ENCODE results near the gene RINT1. TPM values are rescaled to one million over a fixed set of nuclear protein-coding genes. Genes with fewer than 3 reads are reported as not detected.
"Not testable (repeated sequence)": the region's sequence is repeated elsewhere in the genome, so short reads cannot be mapped to it uniquely, and the experiment has no call there.

RINT1 gene
- polyA plus RNA-seq, 2 of the 4 experiments (the other 2 are of a cell fraction): 26.3 to 34.9 TPM

DNA sequence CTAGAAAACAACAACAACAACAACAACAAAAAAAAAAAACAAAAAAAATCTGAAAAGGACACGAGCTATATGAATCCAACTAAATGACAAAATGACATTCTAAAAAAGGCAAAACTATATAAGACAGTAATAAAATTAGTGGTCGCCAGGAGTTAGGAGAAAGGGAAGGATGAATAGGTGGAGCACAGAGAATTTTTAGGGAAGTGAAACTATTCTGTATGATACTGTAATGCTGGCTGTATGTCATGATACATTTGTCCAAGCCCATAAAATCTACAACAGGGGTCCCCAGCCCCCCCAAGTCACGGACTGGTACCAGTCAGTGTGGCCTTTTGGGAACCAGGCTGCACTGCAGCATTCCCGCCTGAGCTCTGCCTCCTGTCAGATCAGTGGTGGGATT is 7.2 kb upstream of the RINT1 start:
- Histone ChIP-seq H3K4me2 (no peak overlapping the region), H3K4me1 (peaks cover 15% of the 10 kb centered on the region; the same call in 2 of the 3 replicates), H3K4me3 (no peak overlapping the region), H3K27ac (no peak overlapping the region), H3K9me3 (no peaks in the 10 kb centered on the region)
- no peak for FAIRE-seq
- 62% methylated on average over 4 of the region's 4 CpGs for WGBS (ENCODE audit: missing lambda C conversion rate)
- ChIA-PET POLR2A (interaction anchor here (0.6 kb wide), 1 partner anchor 28 kb away, joined by 5 read pairs; no protein-coding TSS in a partner anchor), CTCF (interaction anchor here (0.9 kb wide), 1 partner anchor 14 kb away, joined by 3 read pairs; no protein-coding TSS in a partner anchor)
- DNase-seq (ENCODE audit: low read depth in 1 of 2, low spot score in 1 of 2): no peak
- no peak for ATAC-seq
- no peak for TF ChIP-seq SREBF2 (IDR thresholded peaks at IDR 0.05)

DNA sequence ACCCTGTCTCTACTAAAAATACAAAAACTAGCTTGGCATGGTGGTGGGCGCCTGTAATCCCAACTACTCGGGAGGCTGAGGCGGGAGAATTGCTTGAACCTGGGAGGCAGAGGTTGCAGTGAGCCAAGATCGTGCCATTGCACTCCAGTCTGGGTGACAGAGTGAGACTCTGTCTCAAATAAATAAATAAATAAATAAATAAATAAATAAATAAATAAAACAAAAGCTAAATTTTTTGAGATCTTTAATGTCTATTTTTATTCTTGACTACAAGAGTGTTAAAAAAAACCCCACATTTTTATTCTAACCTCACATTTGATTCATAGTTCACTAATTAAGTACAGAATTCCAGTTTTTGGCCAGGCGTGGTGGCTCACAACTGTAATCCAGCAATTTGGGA is 4.3 kb upstream of the RINT1 start:
- TF ChIP-seq ZC3H11A (IDR thresholded peaks at IDR 0.05): peak; percentile 83
- H3K4me2 ChIP-seq; FAIRE-seq; H3K4me3 ChIP-seq; H3K9me3 ChIP-seq; DNase-seq (ENCODE audit: low read depth in 1 of 2, low spot score in 1 of 2); ATAC-seq; H3K4me1 ChIP-seq; H3K27ac ChIP-seq; POLR2A ChIA-PET: not testable (repeated sequence)
- WGBS (ENCODE audit: missing lambda C conversion rate): 93% methylated on average over 5 of the region's 5 CpGs
- CTCF ChIA-PET: interaction anchor here (0.9 to 5.4 kb wide), 2 partner anchors 9 to 547 kb away, joined by 3 to 39 read pairs; no protein-coding TSS in a partner anchor

DNA sequence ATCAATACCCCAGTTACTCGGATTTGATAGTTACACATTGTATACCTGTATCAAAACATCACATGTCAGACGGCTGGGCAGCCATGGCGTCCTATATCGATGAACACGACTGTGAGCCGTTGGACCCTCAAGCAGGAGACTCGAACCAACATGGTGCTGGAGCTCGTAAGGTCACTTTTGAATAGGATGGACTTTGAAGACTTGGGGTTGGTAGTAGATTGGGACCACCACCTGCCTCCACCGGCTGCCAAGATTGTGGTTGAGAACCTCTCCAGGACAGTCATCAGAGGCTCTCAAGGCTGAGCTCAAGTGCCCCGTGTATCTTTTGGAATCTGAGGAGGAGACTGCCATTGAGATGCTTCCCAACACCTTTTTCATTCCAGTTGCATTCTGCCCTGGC is 1.9 kb upstream of the RINT1 start:
- FAIRE-seq (no peak), DNase-seq (ENCODE audit: low read depth in 1 of 2, low spot score in 1 of 2) (no peak), ATAC-seq (no peak)
- TF ChIP-seq EHMT2 (IDR thresholded peaks at IDR 0.05; ENCODE audit: low read depth) (no peak), FOSB (CRISPR knock-in tag; IDR thresholded peaks at IDR 0.05) (no peak), MAFK (IDR thresholded peaks at IDR 0.05; ENCODE audit: partially characterized antibody) (no peak), ZSCAN20 (CRISPR knock-in tag; IDR thresholded peaks at IDR 0.05) (no peak), CBX2 (IDR thresholded peaks at IDR 0.05; ENCODE audit: borderline replicate concordance, low read depth) (no peak), ZFP36 (IDR thresholded peaks at IDR 0.05; ENCODE audit: borderline replicate concordance, partially characterized antibody) (no peak), NFE2L2 (conservative IDR thresholded peaks at IDR 0.05; ENCODE audit: low read length) (no peak), MAZ (IDR thresholded peaks at IDR 0.05; ENCODE audit: borderline replicate concordance, low read depth, low read length) (no peak), HOXB5 (CRISPR knock-in tag; IDR thresholded peaks at IDR 0.05) (no peak), POLR2AphosphoS2 (conservative IDR thresholded peaks at IDR 0.05; ENCODE audit: low read length) (no peak), HOXA7 (CRISPR knock-in tag; IDR thresholded peaks at IDR 0.05) (no peak)
- TF ChIP-seq, protein P1, sequence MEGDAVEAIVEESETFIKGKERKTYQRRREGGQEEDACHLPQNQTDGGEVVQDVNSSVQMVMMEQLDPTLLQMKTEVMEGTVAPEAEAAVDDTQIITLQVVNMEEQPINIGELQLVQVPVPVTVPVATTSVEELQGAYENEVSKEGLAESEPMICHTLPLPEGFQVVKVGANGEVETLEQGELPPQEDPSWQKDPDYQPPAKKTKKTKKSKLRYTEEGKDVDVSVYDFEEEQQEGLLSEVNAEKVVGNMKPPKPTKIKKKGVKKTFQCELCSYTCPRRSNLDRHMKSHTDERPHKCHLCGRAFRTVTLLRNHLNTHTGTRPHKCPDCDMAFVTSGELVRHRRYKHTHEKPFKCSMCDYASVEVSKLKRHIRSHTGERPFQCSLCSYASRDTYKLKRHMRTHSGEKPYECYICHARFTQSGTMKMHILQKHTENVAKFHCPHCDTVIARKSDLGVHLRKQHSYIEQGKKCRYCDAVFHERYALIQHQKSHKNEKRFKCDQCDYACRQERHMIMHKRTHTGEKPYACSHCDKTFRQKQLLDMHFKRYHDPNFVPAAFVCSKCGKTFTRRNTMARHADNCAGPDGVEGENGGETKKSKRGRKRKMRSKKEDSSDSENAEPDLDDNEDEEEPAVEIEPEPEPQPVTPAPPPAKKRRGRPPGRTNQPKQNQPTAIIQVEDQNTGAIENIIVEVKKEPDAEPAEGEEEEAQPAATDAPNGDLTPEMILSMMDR (IDR thresholded peaks at IDR 0.05): no peak
- TF ChIP-seq, protein P2, sequence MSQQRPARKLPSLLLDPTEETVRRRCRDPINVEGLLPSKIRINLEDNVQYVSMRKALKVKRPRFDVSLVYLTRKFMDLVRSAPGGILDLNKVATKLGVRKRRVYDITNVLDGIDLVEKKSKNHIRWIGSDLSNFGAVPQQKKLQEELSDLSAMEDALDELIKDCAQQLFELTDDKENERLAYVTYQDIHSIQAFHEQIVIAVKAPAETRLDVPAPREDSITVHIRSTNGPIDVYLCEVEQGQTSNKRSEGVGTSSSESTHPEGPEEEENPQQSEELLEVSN (IDR thresholded peaks at IDR 0.05; ENCODE audit: borderline replicate concordance, low read depth): no peak
- Histone ChIP-seq H3K27ac (no peak overlapping the region), H3K4me1 (peaks cover 14% of the 10 kb centered on the region), H3K9me3 (no peaks in the 10 kb centered on the region), H3K4me2 (no peak overlapping the region), H3K4me3 (no peak overlapping the region)
- ChIA-PET CTCF (interaction anchor here (5.4 kb wide), 1 partner anchor 12 kb away, joined by 39 read pairs; no protein-coding TSS in a partner anchor), POLR2A (no interaction called here)
- 79% methylated on average over 10 of the region's 10 CpGs for WGBS (ENCODE audit: missing lambda C conversion rate)

DNA sequence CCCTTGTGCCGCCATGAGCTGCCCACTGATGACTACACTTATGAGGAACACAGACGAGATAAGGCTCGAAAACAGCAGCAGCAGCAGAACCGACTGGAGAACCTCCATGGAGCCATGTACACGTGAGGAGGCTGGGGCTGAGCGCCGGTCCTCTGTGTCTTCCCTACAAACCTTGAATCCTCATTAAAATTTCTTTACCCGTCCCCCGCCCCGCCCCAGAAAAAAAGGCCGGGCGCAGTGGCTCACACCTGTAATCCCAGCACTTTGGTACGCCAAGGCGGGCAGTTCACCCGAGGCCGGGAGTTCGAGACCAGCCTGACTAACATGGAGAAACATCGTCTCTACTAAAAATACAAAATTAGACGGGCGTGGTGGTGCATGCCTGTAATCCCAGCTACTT is 1.5 kb upstream of the RINT1 start:
- no peak for FAIRE-seq
- CTCF ChIA-PET: interaction anchor here (1.2 to 5.4 kb wide), 3 partner anchors 12 to 32 kb away, joined by 3 to 39 read pairs (median 27); no protein-coding TSS in a partner anchor
- POLR2A ChIA-PET: no interaction called here
- H3K4me3 ChIP-seq: no peak overlapping the region
- no peak overlapping the region for H3K27ac ChIP-seq
- peaks cover 14% of the 10 kb centered on the region for H3K4me1 ChIP-seq
- no peak overlapping the region for H3K4me2 ChIP-seq
- WGBS (ENCODE audit: missing lambda C conversion rate): 97% methylated on average over 20 of the region's 20 CpGs
- no peak for ATAC-seq
- no peak for DNase-seq (ENCODE audit: low read depth in 1 of 2, low spot score in 1 of 2)
- H3K9me3 ChIP-seq: no peaks in the 10 kb centered on the region
- TF ChIP-seq ZNF302 (CRISPR knock-in tag; IDR thresholded peaks at IDR 0.05): no peak
- TF ChIP-seq SREBF2 (IDR thresholded peaks at IDR 0.05): no peak
- TF ChIP-seq, protein P3, sequence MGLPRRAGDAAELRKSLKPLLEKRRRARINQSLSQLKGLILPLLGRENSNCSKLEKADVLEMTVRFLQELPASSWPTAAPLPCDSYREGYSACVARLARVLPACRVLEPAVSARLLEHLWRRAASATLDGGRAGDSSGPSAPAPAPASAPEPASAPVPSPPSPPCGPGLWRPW (IDR thresholded peaks at IDR 0.05): no peak
- TF ChIP-seq BHLHE40 (IDR thresholded peaks at IDR 0.05; ENCODE audit: low read depth, low read length): no peak
- TF ChIP-seq, protein P4, sequence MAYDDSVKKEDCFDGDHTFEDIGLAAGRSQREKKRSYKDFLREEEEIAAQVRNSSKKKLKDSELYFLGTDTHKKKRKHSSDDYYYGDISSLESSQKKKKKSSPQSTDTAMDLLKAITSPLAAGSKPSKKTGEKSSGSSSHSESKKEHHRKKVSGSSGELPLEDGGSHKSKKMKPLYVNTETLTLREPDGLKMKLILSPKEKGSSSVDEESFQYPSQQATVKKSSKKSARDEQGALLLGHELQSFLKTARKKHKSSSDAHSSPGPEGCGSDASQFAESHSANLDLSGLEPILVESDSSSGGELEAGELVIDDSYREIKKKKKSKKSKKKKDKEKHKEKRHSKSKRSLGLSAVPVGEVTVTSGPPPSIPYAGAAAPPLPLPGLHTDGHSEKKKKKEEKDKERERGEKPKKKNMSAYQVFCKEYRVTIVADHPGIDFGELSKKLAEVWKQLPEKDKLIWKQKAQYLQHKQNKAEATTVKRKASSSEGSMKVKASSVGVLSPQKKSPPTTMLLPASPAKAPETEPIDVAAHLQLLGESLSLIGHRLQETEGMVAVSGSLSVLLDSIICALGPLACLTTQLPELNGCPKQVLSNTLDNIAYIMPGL (CRISPR knock-in tag; IDR thresholded peaks at IDR 0.05; ENCODE audit: borderline replicate concordance): no peak
- TF ChIP-seq RNF2 (IDR thresholded peaks at IDR 0.05; ENCODE audit: borderline replicate concordance, low read depth): no peak
- no peak for TF ChIP-seq RAD21 (conservative IDR thresholded peaks at IDR 0.05 in 1 of 2, IDR thresholded peaks at IDR 0.05 in 1 of 2)
- no peak for TF ChIP-seq HDAC2 (IDR thresholded peaks at IDR 0.05)
- no peak for TF ChIP-seq KDM1A (IDR thresholded peaks at IDR 0.05; ENCODE audit: low read depth)
- TF ChIP-seq ZFP36 (IDR thresholded peaks at IDR 0.05; ENCODE audit: borderline replicate concordance, partially characterized antibody): no peak
- TF ChIP-seq EP300 (IDR thresholded peaks at IDR 0.05): no peak
- TF ChIP-seq, protein P5, sequence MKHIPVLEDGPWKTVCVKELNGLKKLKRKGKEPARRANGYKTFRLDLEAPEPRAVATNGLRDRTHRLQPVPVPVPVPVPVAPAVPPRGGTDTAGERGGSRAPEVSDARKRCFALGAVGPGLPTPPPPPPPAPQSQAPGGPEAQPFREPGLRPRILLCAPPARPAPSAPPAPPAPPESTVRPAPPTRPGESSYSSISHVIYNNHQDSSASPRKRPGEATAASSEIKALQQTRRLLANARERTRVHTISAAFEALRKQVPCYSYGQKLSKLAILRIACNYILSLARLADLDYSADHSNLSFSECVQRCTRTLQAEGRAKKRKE (CRISPR knock-in tag; IDR thresholded peaks at IDR 0.05; ENCODE audit: low read depth): no peak
